Hepatocyte (in vitro differentiated cells): Measurements from ENCODE around the gene NIPAL3. TPM values are rescaled to one million over a fixed set of nuclear protein-coding genes. Genes with fewer than 3 reads are reported as not detected.
A peak's percentile ranks its signal among the peaks of the same experiment; 100 is the strongest.

Experiments used
- DNase-seq: peaks from one replicate; pipeline ENCODE4 v3.0.0-alpha.2; 2016; ENCODE audit warnings: low spot score
- H2AFZ ChIP-seq: fragments of 200-600 bp; sonication (generic); 2 replicates; pipeline ENCODE4 v1.6.0; 2016; ENCODE audit warnings: antibody characterized with exemption, mild to moderate bottlenecking
- H3K27ac ChIP-seq: fragments of 200-600 bp; sonication (generic); 2 replicates; pipeline ENCODE4 v1.5.1; 2016; ENCODE audit warnings: mild to moderate bottlenecking
- H3K27me3 ChIP-seq: fragments of 200-600 bp; sonication (generic); 2 replicates; pipeline ENCODE4 v1.6.1; 2016
- H3K36me3 ChIP-seq: fragments of 200-600 bp; sonication (generic); replicated peaks from 2 replicates; pipeline ENCODE4 v1.5.1; 2016; ENCODE audit warnings: low read depth; ENCODE audit not compliant: insufficient read depth
- H3K4me1 ChIP-seq: fragments of 200-600 bp; sonication (generic); 2 replicates; pipeline ENCODE4 v1.5.1; 2016; ENCODE audit warnings: mild to moderate bottlenecking, moderate library complexity; ENCODE audit not compliant: insufficient read depth
- H3K4me2 ChIP-seq: fragments of 200-600 bp; sonication (generic); 2 replicates; pipeline ENCODE4 v1.6.0; 2016
- H3K4me3 ChIP-seq: fragments of 200-600 bp; sonication (generic); 2 replicates; pipeline ENCODE4 v1.5.1; 2016; ENCODE audit warnings: mild to moderate bottlenecking
- H3K79me2 ChIP-seq: fragments of 200-600 bp; sonication (generic); 2 replicates; pipeline ENCODE4 v1.6.0; 2017; ENCODE audit warnings: mild to moderate bottlenecking
- H3K9me2 ChIP-seq: fragments of 200-600 bp; sonication (generic); replicated peaks from 2 replicates; pipeline ENCODE4 v1.6.0; 2017; ENCODE audit warnings: mild to moderate bottlenecking; ENCODE audit not compliant: insufficient read depth
- H3K9me3 ChIP-seq: fragments of 200-600 bp; sonication (generic); 2 replicates; pipeline ENCODE4 v1.5.1; 2016; ENCODE audit warnings: low read depth, mild to moderate bottlenecking
- H4K20me1 ChIP-seq: fragments of 200-600 bp; sonication (generic); 2 replicates; pipeline ENCODE4 v1.6.0; 2016; ENCODE audit warnings: mild to moderate bottlenecking; ENCODE audit not compliant: insufficient read depth, poor library complexity, severe bottlenecking
- CTCF ChIP-seq: fragments of 200-600 bp; sonication (generic); IDR thresholded peaks from 2 replicates; pipeline ENCODE4 v1.5.1; 2016; ENCODE audit warnings: antibody characterized with exemption, mild to moderate bottlenecking; ENCODE audit not compliant: poor library complexity
- EZH2 ChIP-seq: fragments of 200-600 bp; sonication (generic); IDR thresholded peaks from 2 replicates; pipeline ENCODE4 v1.6.1; 2016; ENCODE audit warnings: antibody characterized with exemption, mild to moderate bottlenecking, borderline replicate concordance
- EZH2phosphoT487 ChIP-seq: fragments of 200-600 bp; sonication (generic); IDR thresholded peaks from one replicate; pipeline ENCODE4 v1.6.1; 2018; ENCODE audit warnings: antibody characterized with exemption, mild to moderate bottlenecking, low read depth, moderate library complexity; ENCODE audit not compliant: unreplicated experiment, severe bottlenecking
- WGBS: methylation state at CpG from one replicate; pipeline ENCODE4 v1.1.6; 2016; ENCODE audit warnings: low lambda C conversion rate; ENCODE audit errors: missing lambda C conversion rate; 5-methylcytosine and 5-hydroxymethylcytosine counted together
- polyA plus RNA-seq: library from polyadenylated mRNA; unstranded; fragments of >200 nt; fragmentation: Nextera tagmentation; extraction: Ambion mirVana; gene quantifications from 2 replicates; pipeline ENCODE4 v1.2.1, GENCODE V29; 2016
- total RNA-seq: library from RNA; depleted of rRNA; stranded (reverse); fragments of >200 nt; gene quantifications from 2 replicates; pipeline ENCODE4 v1.2.3, GENCODE V29; 2014

The NIPAL3 gene
- total and polyA plus RNA-seq, 2 experiments from 2014 or later: 26.6 to 27.3 TPM

- Histone ChIP-seq H4K20me1 (no peaks in the 10 kb centered on the region), H2AFZ (no peak overlapping the region), H3K4me3 (no peak overlapping the region), H3K27ac (peak overlapping the region; percentile 68), H3K4me1 (peaks cover 19% of the 10 kb centered on the region), H3K27me3 (no peaks in the 10 kb centered on the region), H3K36me3 (no peaks in the 10 kb centered on the region), H3K79me2 (peaks cover 10% of the 10 kb centered on the region), H3K4me2 (peak overlapping the region; percentile 86), H3K9me3 (no peaks in the 10 kb centered on the region), H3K9me2 (no peaks in the 10 kb centered on the region)
- TF ChIP-seq CTCF: no peak
- TF ChIP-seq EZH2phosphoT487: no peak
- no peak for TF ChIP-seq EZH2
- no peak for DNase-seq
- WGBS: 77% methylated on average over 1 of the region's 1 CpG
Measured at GRCh38 chr1:24417681-24418080, 2.1 kb downstream of the NIPAL3 start.

- Histone ChIP-seq H3K36me3 (no peaks in the 10 kb centered on the region), H3K79me2 (peaks cover 10% of the 10 kb centered on the region), H4K20me1 (no peaks in the 10 kb centered on the region), H3K9me3 (no peaks in the 10 kb centered on the region), H3K4me1 (peaks cover 16% of the 10 kb centered on the region), H2AFZ (no peak overlapping the region), H3K9me2 (no peaks in the 10 kb centered on the region), H3K4me3 (no peak overlapping the region), H3K4me2 (no peak overlapping the region), H3K27me3 (no peaks in the 10 kb centered on the region), H3K27ac (peak overlapping the region; percentile 55)
- TF ChIP-seq CTCF: no peak
- TF ChIP-seq EZH2: no peak
- no peak for TF ChIP-seq EZH2phosphoT487
- 88% methylated on average over 14 of the region's 14 CpGs for WGBS
- no peak for DNase-seq
Measured at GRCh38 chr1:24418898-24419628, 3.5 kb downstream of the NIPAL3 start.

- Histone ChIP-seq H2AFZ (no peak overlapping the region), H3K9me3 (no peaks in the 10 kb centered on the region), H4K20me1 (no peaks in the 10 kb centered on the region), H3K4me1 (peaks cover 16% of the 10 kb centered on the region), H3K36me3 (no peaks in the 10 kb centered on the region), H3K27ac (no peak overlapping the region), H3K79me2 (peaks cover 10% of the 10 kb centered on the region), H3K9me2 (no peaks in the 10 kb centered on the region), H3K4me2 (no peak overlapping the region), H3K27me3 (no peaks in the 10 kb centered on the region), H3K4me3 (no peak overlapping the region)
- WGBS: 70% methylated on average over 4 of the region's 4 CpGs
- no peak for DNase-seq
- TF ChIP-seq EZH2phosphoT487 (no peak), CTCF (no peak)
Measured at GRCh38 chr1:24420547-24420946, 4.9 kb downstream of the NIPAL3 start.
